ENCODE measurements around the gene CDH13. TPM values are rescaled to one million over a fixed set of nuclear protein-coding genes. Genes with fewer than 3 reads are reported as not detected.

The CDH13 gene
- total RNA-seq, 1 donor from 2014 or later = 161 TPM

GRCh38 chr16:83270061-83270460, 643.3 kb downstream of the CDH13 start:
- TF ChIP-seq, protein P1, sequence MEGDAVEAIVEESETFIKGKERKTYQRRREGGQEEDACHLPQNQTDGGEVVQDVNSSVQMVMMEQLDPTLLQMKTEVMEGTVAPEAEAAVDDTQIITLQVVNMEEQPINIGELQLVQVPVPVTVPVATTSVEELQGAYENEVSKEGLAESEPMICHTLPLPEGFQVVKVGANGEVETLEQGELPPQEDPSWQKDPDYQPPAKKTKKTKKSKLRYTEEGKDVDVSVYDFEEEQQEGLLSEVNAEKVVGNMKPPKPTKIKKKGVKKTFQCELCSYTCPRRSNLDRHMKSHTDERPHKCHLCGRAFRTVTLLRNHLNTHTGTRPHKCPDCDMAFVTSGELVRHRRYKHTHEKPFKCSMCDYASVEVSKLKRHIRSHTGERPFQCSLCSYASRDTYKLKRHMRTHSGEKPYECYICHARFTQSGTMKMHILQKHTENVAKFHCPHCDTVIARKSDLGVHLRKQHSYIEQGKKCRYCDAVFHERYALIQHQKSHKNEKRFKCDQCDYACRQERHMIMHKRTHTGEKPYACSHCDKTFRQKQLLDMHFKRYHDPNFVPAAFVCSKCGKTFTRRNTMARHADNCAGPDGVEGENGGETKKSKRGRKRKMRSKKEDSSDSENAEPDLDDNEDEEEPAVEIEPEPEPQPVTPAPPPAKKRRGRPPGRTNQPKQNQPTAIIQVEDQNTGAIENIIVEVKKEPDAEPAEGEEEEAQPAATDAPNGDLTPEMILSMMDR (IDR thresholded peaks at IDR 0.05; ENCODE audit: borderline replicate concordance) = no peak
- peaks cover 3% of the 10 kb centered on the region for H3K36me3 ChIP-seq
- H3K4me3 ChIP-seq = no peak overlapping the region
- intact Hi-C loops (cut with micrococcal nuclease) = no loop called here
- H3K4me1 ChIP-seq = no peaks in the 10 kb centered on the region
- no peaks in the 10 kb centered on the region for H3K9me3 ChIP-seq (replicated peaks)
- no peak overlapping the region for H3K27ac ChIP-seq (replicated peaks)
- no peak for DNase-seq
- H3K27me3 ChIP-seq (ENCODE audit: low read depth) = no peaks in the 10 kb centered on the region

DNA sequence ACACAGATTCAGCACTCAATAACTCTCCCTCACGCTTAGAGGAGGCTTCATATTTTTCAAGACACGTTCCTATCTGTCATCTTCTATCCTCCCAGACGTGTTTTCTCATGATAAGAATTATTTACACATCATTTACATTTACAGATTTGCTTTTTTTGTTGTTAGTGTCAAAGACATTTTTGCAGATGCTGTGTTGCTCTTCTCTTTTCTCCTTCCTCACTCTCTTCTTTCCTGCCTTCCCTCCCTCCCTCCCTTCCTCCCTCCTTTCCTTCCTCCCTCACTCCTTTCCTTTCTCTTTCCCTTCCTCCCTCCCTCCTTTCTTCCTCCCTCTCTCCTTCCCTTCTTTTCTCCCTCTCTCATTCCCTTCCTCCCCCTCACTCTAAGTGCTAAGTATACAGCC, 643.9 kb downstream of the CDH13 start:
- Histone ChIP-seq H3K27me3 (ENCODE audit: low read depth) (no peaks in the 10 kb centered on the region), H3K36me3 (peaks cover 3% of the 10 kb centered on the region), H3K9me3 (replicated peaks) (no peaks in the 10 kb centered on the region), H3K27ac (replicated peaks) (no peak overlapping the region), H3K4me3 (no peak overlapping the region), H3K4me1 (no peaks in the 10 kb centered on the region)
- no peak for DNase-seq
- TF ChIP-seq, protein P1 (IDR thresholded peaks at IDR 0.05; ENCODE audit: borderline replicate concordance) = no peak
- intact Hi-C loops (cut with micrococcal nuclease) = no loop called here

GRCh38 chr16:83271123-83271522, 644.4 kb downstream of the CDH13 start:
- TF ChIP-seq, protein P1 (IDR thresholded peaks at IDR 0.05; ENCODE audit: borderline replicate concordance) = no peak
- no peak for DNase-seq
- Histone ChIP-seq H3K4me1 (no peaks in the 10 kb centered on the region), H3K36me3 (peaks cover 3% of the 10 kb centered on the region), H3K27me3 (ENCODE audit: low read depth) (no peaks in the 10 kb centered on the region), H3K4me3 (no peak overlapping the region), H3K27ac (replicated peaks) (no peak overlapping the region), H3K9me3 (replicated peaks) (no peaks in the 10 kb centered on the region)
- intact Hi-C loops (cut with micrococcal nuclease) = no loop called here

DNA sequence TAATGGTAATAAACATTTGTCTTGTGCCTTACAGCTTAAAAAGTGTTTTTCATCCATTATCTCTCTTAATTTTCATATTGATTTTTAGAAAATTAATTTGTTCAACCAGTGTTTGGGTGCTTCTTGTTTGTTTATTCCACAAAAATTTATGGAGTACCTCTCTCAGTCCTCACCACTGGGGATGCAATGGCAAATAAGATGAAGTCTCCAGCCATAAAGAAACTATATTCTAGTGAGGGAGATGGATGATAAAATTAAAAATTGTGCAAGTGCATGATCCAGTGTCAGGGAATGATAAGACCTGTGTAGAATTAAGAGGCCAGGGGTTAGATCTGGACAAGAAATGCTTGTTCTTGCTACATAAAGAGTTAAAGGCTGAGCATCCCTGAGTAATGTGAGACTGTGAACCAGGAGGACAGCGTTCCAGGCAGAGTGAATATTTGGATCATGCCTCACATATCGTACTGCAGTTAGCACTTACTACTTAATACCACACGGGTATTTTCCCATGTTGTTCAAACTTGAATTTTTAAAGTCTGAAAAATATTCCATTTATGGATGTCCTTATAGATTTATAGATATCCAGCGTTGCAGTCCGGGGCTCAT, 645.3 kb downstream of the CDH13 start:
- Histone ChIP-seq H3K4me3 (no peak overlapping the region), H3K27me3 (ENCODE audit: low read depth) (no peaks in the 10 kb centered on the region), H3K9me3 (replicated peaks) (no peaks in the 10 kb centered on the region), H3K4me1 (no peaks in the 10 kb centered on the region), H3K27ac (replicated peaks) (no peak overlapping the region), H3K36me3 (peaks cover 3% of the 10 kb centered on the region)
- TF ChIP-seq, protein P1 (IDR thresholded peaks at IDR 0.05; ENCODE audit: borderline replicate concordance) = no peak
- no peak for DNase-seq
- intact Hi-C loops (cut with micrococcal nuclease) = no loop called here

DNA sequence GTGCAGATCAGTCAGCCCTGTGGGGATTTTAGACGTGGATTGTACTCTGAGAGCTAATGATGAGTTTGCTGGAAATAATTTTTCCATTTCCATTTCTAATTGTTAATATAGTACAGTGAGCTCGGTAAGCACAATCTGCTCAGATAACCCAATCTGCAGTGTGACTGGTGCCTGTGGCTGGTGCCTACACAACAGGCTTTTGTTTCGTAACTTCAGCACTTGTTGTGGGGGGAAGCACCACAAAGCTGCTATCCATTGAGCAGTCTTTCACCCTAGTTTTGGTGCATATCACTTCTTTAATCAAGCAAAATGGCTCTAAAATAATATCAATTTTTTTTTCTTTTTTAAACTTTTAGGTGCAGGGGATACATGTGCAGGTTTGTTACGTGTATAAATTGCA, 646.1 kb downstream of the CDH13 start:
- Histone ChIP-seq H3K27ac (replicated peaks) (no peak overlapping the region), H3K4me3 (no peak overlapping the region), H3K9me3 (replicated peaks) (no peaks in the 10 kb centered on the region), H3K4me1 (no peaks in the 10 kb centered on the region), H3K36me3 (peaks cover 3% of the 10 kb centered on the region), H3K27me3 (ENCODE audit: low read depth) (no peaks in the 10 kb centered on the region)
- intact Hi-C loops (cut with micrococcal nuclease) = no loop called here
- TF ChIP-seq, protein P1 (IDR thresholded peaks at IDR 0.05; ENCODE audit: borderline replicate concordance) = no peak
- no peak for DNase-seq

Measured in left ventricle myocardium inferior (tissue), 1 donor.